Measurements from ENCODE around the gene SMOC2.

DNA sequence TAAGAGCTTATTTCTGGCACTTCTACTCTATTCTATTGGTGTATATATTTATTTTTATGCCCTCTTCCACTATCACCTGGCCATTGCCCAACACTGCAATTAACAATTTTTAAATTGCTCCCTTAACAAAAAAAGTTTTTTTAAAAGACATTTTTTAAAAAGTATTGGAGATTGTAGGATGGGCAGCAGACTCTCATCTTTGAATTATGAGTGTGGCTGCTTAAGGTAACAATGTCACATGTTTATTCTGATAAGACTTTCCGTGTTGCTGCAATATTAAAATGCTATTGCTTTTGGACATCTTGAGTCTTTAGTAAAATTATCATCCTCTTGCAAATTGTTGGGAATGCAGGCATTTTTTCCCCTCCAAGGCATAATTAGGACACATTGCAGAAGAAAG, 31.4 kb downstream of the SMOC2 start:
- TF ChIP-seq, protein P1, sequence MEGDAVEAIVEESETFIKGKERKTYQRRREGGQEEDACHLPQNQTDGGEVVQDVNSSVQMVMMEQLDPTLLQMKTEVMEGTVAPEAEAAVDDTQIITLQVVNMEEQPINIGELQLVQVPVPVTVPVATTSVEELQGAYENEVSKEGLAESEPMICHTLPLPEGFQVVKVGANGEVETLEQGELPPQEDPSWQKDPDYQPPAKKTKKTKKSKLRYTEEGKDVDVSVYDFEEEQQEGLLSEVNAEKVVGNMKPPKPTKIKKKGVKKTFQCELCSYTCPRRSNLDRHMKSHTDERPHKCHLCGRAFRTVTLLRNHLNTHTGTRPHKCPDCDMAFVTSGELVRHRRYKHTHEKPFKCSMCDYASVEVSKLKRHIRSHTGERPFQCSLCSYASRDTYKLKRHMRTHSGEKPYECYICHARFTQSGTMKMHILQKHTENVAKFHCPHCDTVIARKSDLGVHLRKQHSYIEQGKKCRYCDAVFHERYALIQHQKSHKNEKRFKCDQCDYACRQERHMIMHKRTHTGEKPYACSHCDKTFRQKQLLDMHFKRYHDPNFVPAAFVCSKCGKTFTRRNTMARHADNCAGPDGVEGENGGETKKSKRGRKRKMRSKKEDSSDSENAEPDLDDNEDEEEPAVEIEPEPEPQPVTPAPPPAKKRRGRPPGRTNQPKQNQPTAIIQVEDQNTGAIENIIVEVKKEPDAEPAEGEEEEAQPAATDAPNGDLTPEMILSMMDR (IDR thresholded peaks at IDR 0.05): no peak
- no peak for TF ChIP-seq CHD2 (IDR thresholded peaks at IDR 0.05; ENCODE audit: low read length, partially characterized antibody)

Data from A549 (cell line).